DLD1 (cell line): ENCODE results near the gene MAP3K20.
"Not testable (repeated sequence)": the region's sequence is repeated elsewhere in the genome, so short reads cannot be mapped to it uniquely, and the experiment has no call there.

Source experiments
- in situ Hi-C: cut with HindIII; loops from 2 replicates; pipeline ENCODE4 v1.10.0; 2017; ENCODE audit warnings: low sequenced_read_pairs

Gene MAP3K20

GRCh38 chr2:173262356-173262755 is 186.7 kb downstream of the MAP3K20 start:
- in situ Hi-C loops, result not testable (repeated sequence)

- in situ Hi-C loops, result no loop called here
Observed at GRCh38 chr2:173264151-173264550, 188.5 kb downstream of the MAP3K20 start.

GRCh38 chr2:173264603-173265366 is 189.1 kb downstream of the MAP3K20 start:
- in situ Hi-C loops, result no loop called here

- in situ Hi-C loops, result no loop called here
Observed at GRCh38 chr2:173271135-173271534, 195.5 kb downstream of the MAP3K20 start.

- in situ Hi-C loops, result no loop called here
Observed at GRCh38 chr2:173271825-173272224, 196.2 kb downstream of the MAP3K20 start.

- in situ Hi-C loops, result no loop called here
Observed at GRCh38 chr2:173272849-173273248, 197.2 kb downstream of the MAP3K20 start.

- in situ Hi-C loops, result no loop called here
Observed at GRCh38 chr2:173278794-173279526, 203.3 kb downstream of the MAP3K20 start.

GRCh38 chr2:173279527-173279868 is 203.9 kb downstream of the MAP3K20 start:
- in situ Hi-C loops, result no loop called here

GRCh38 chr2:173280853-173281252 is 205.2 kb downstream of the MAP3K20 start:
- in situ Hi-C loops, result no loop called here

GRCh38 chr2:173281898-173282297 is 206.3 kb downstream of the MAP3K20 start:
- in situ Hi-C loops, result not testable (repeated sequence)

- in situ Hi-C loops, result no loop called here
Observed at GRCh38 chr2:173282795-173283545, 207.3 kb downstream of the MAP3K20 start.

- in situ Hi-C loops, result no loop called here
Observed at GRCh38 chr2:173286153-173286809, 210.6 kb downstream of the MAP3K20 start.

GRCh38 chr2:173287594-173287993 is 211.9 kb downstream of the MAP3K20 start:
- in situ Hi-C loops, result no loop called here

GRCh38 chr2:173288561-173288960 is 212.9 kb downstream of the MAP3K20 start:
- in situ Hi-C loops, result no loop called here

GRCh38 chr2:173290046-173290445 is 214.4 kb downstream of the MAP3K20 start:
- in situ Hi-C loops, result no loop called here

GRCh38 chr2:173290518-173290917 is 214.9 kb downstream of the MAP3K20 start:
- in situ Hi-C loops, result no loop called here

GRCh38 chr2:173291412-173291811 is 215.8 kb downstream of the MAP3K20 start:
- in situ Hi-C loops, result no loop called here

- in situ Hi-C loops, result no loop called here
Observed at GRCh38 chr2:173296235-173296634, 220.6 kb downstream of the MAP3K20 start.

GRCh38 chr2:173298536-173299097 is 223.0 kb downstream of the MAP3K20 start:
- in situ Hi-C loops, result no loop called here

GRCh38 chr2:173299764-173300163 is 224.1 kb downstream of the MAP3K20 start:
- in situ Hi-C loops, result no loop called here

GRCh38 chr2:173300458-173300857 is 224.8 kb downstream of the MAP3K20 start:
- in situ Hi-C loops, result no loop called here
